NCI-H2227 (cell line): ENCODE results near the gene LARP1.
A peak's percentile ranks its signal among the peaks of the same experiment; 100 is the strongest.
"Not testable (repeated sequence)": the region's sequence is repeated elsewhere in the genome, so short reads cannot be mapped to it uniquely, and the experiment has no call there.

Source experiments
- DNase-seq: peaks from one replicate; lab custom pipeline; 2025; ENCODE audit not compliant: unreplicated experiment; lab: John Stamatoyannopoulos, UW

Gene LARP1

GRCh38 chr5:154734370-154735248 lies 20.6 kb upstream of the LARP1 start:
- no peak for DNase-seq

GRCh38 chr5:154735362-154735761 lies 19.8 kb upstream of the LARP1 start:
- DNase-seq: not testable (repeated sequence)

- not testable (repeated sequence) for DNase-seq
Observed at GRCh38 chr5:154736372-154736771, 18.8 kb upstream of the LARP1 start.

GRCh38 chr5:154737667-154738320 lies 17.4 kb upstream of the LARP1 start:
- no peak for DNase-seq

- DNase-seq: no peak
Observed at GRCh38 chr5:154740483-154740882, 14.7 kb upstream of the LARP1 start.

GRCh38 chr5:154740957-154741356 lies 14.2 kb upstream of the LARP1 start:
- DNase-seq: peak; percentile 81

GRCh38 chr5:154741415-154741814 lies 13.8 kb upstream of the LARP1 start:
- DNase-seq: no peak

- DNase-seq: no peak
Observed at GRCh38 chr5:154743812-154744211, 11.4 kb upstream of the LARP1 start.

- DNase-seq: no peak
Observed at GRCh38 chr5:154745349-154745748, 9.8 kb upstream of the LARP1 start.

- DNase-seq: no peak
Observed at GRCh38 chr5:154749491-154749890, 5.7 kb upstream of the LARP1 start.

GRCh38 chr5:154750641-154751040 lies 4.5 kb upstream of the LARP1 start:
- not testable (repeated sequence) for DNase-seq

GRCh38 chr5:154751854-154752253 lies 3.3 kb upstream of the LARP1 start:
- DNase-seq: no peak

- peak; percentile 5 for DNase-seq
Observed at GRCh38 chr5:154753792-154754191, 1.4 kb upstream of the LARP1 start.

- peak; percentile 97 for DNase-seq
Observed at GRCh38 chr5:154754460-154755360, 467 bp upstream of the LARP1 start.

GRCh38 chr5:154756009-154756867 lies 1.1 kb downstream of the LARP1 start:
- peak; percentile 27 for DNase-seq

GRCh38 chr5:154756868-154757813 lies 2.0 kb downstream of the LARP1 start:
- peak; percentile 27 for DNase-seq

GRCh38 chr5:154757814-154758406 lies 2.7 kb downstream of the LARP1 start:
- peak; percentile 36 for DNase-seq

- no peak for DNase-seq
Observed at GRCh38 chr5:154758493-154758892, 3.3 kb downstream of the LARP1 start.

- DNase-seq: no peak
Observed at GRCh38 chr5:154758977-154759376, 3.8 kb downstream of the LARP1 start.
